ENCODE results near the gene KRTAP4-9. TPM values are rescaled to one million over a fixed set of nuclear protein-coding genes. Genes with fewer than 3 reads are reported as not detected.
"Not testable (repeated sequence)": the region's sequence is repeated elsewhere in the genome, so short reads cannot be mapped to it uniquely, and the experiment has no call there.

KRTAP4-9 gene
- total and polyA plus RNA-seq, 12 donors: not detected

- Histone ChIP-seq H3K4me3 (no peak overlapping the region), H3K4me1 (no peaks in the 10 kb centered on the region), H3K27ac (no peak overlapping the region), H3K36me3 (no peaks in the 10 kb centered on the region), H3K27me3 (peaks cover 0 to 22% (median under 1%) of the 10 kb centered on the region in 7 donors), H3K9me3 (peaks cover 0 to 6% (median 0%) of the 10 kb centered on the region in 11 donors)
- ATAC-seq (no peak), DNase-seq (no peak)
- 53 to 61% methylated on average over 1 of the region's 1 CpG for WGBS, 2 donors
- TF ChIP-seq CTCF (IDR thresholded peaks at IDR 0.05): no peak
- intact Hi-C loops (cut with DNase I): loop anchor here in 1 of 10 donors (10.0 kb wide), 1 partner anchor 57 kb away; the partner anchor contains the start of genes KRTAP4-1 and KRTAP9-1
Measured at GRCh38 chr17:41127371-41127770, 22.2 kb downstream of the KRTAP4-9 start.

- H3K4me1 ChIP-seq: no peaks in the 10 kb centered on the region
- no peaks in the 10 kb centered on the region for H3K36me3 ChIP-seq
- no peak overlapping the region for H3K4me3 ChIP-seq
- intact Hi-C loops (cut with DNase I): no loop called here
- H3K9me3 ChIP-seq: peaks cover 0 to 8% (median 3%) of the 10 kb centered on the region in 11 donors
- no peak for TF ChIP-seq CTCF (IDR thresholded peaks at IDR 0.05)
- 85% methylated on average over 3 of the region's 3 CpGs for WGBS, 2 donors
- DNase-seq (no peak), ATAC-seq (no peak)
- H3K27ac ChIP-seq: no peak overlapping the region
- peaks cover 0 to 14% (median 3%) of the 10 kb centered on the region in 7 donors for H3K27me3 ChIP-seq
Measured at GRCh38 chr17:41131979-41132378, 26.8 kb downstream of the KRTAP4-9 start.

- WGBS, 2 donors: 70 to 72% methylated on average over 2 of the region's 2 CpGs
Measured at GRCh38 chr17:41133880-41134735, 28.9 kb downstream of the KRTAP4-9 start.

GRCh38 chr17:41139865-41140264 is 34.7 kb downstream of the KRTAP4-9 start:
- H3K27ac ChIP-seq: not testable (repeated sequence)

More at GRCh38 chr17:41133880-41134735, 28.9 kb downstream of the KRTAP4-9 start:
- intact Hi-C loops (cut with DNase I): no loop called here
- no peak for ATAC-seq
- Histone ChIP-seq H3K4me1 (no peaks in the 10 kb centered on the region), H3K4me3 (no peak overlapping the region), H3K27me3 (peaks cover 0 to 11% (median 3%) of the 10 kb centered on the region in 7 donors), H3K36me3 (no peaks in the 10 kb centered on the region), H3K27ac (no peak overlapping the region), H3K9me3 (peaks cover 0 to 14% (median 4%) of the 10 kb centered on the region in 11 donors)
- TF ChIP-seq CTCF (IDR thresholded peaks at IDR 0.05): no peak
- DNase-seq: no peak

More at GRCh38 chr17:41139865-41140264, 34.7 kb downstream of the KRTAP4-9 start:
- peaks cover 0 to 12% (median 0%) of the 10 kb centered on the region in 7 donors for H3K27me3 ChIP-seq
- ATAC-seq; H3K4me1 ChIP-seq; H3K36me3 ChIP-seq; H3K4me3 ChIP-seq; intact Hi-C loops (cut with DNase I); DNase-seq: not testable (repeated sequence)
- H3K9me3 ChIP-seq: peaks cover 0 to 36% (median 9%) of the 10 kb centered on the region in 11 donors
- WGBS, 2 donors: 81 to 87% methylated on average over 12 of the region's 12 CpGs
